Measurements from ENCODE around the gene ZNF865. TPM values are rescaled to one million over a fixed set of nuclear protein-coding genes. Genes with fewer than 3 reads are reported as not detected.

The ZNF865 gene
- total and polyA plus RNA-seq, 2 donors (not counting 3 experiments of a cell fraction or from before 2014, with no cell fraction given) = 4.0 to 10.1 TPM

DNA sequence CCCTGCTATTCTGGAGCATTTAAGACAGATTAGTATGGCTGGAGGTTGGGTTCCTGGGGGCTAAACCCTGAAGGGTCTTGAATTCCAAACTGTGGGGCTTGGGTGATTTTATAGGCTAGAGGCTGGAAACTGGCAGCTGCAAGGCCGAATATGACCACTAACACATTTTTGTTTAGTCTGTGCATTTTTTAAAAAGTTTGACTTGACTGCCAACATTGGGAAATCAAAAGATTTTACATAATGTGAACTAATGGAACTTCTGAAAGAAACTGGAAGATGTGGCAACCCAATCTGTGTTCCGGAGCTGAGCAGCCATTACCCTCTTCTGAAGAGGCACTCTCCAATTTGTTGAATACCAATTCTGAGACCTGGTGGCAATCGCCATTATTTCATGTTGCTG, 13.8 kb downstream of the ZNF865 start:
- TF ChIP-seq, protein P1, sequence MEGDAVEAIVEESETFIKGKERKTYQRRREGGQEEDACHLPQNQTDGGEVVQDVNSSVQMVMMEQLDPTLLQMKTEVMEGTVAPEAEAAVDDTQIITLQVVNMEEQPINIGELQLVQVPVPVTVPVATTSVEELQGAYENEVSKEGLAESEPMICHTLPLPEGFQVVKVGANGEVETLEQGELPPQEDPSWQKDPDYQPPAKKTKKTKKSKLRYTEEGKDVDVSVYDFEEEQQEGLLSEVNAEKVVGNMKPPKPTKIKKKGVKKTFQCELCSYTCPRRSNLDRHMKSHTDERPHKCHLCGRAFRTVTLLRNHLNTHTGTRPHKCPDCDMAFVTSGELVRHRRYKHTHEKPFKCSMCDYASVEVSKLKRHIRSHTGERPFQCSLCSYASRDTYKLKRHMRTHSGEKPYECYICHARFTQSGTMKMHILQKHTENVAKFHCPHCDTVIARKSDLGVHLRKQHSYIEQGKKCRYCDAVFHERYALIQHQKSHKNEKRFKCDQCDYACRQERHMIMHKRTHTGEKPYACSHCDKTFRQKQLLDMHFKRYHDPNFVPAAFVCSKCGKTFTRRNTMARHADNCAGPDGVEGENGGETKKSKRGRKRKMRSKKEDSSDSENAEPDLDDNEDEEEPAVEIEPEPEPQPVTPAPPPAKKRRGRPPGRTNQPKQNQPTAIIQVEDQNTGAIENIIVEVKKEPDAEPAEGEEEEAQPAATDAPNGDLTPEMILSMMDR (IDR thresholded peaks at IDR 0.05; ENCODE audit: extremely low read depth in 1 of 2, insufficient read depth in 1 of 2, low read depth in 1 of 2, low read length in 2 of 2) = no peak
- TF ChIP-seq JUN (IDR thresholded peaks at IDR 0.05; ENCODE audit: borderline replicate concordance, insufficient read depth, insufficient read length, low read depth) (no peak), EZH2 (IDR thresholded peaks at IDR 0.05; ENCODE audit: borderline replicate concordance, low read depth, low read length, severe bottlenecking) (no peak), POLR2AphosphoS5 (IDR thresholded peaks at IDR 0.05; ENCODE audit: insufficient read depth, low read depth, low read length) (no peak), MYC (IDR thresholded peaks at IDR 0.05; ENCODE audit: low read depth, low read length) (no peak), GATA2 (IDR thresholded peaks at IDR 0.05; ENCODE audit: insufficient read depth, insufficient read length, low read depth, low read length) (no peak), POLR2A (IDR thresholded peaks at IDR 0.05; ENCODE audit: low read depth, low read length) (no peak), FOS (IDR thresholded peaks at IDR 0.05; ENCODE audit: borderline replicate concordance, insufficient read depth, low read length) (no peak)
- TF ChIP-seq, protein P2, sequence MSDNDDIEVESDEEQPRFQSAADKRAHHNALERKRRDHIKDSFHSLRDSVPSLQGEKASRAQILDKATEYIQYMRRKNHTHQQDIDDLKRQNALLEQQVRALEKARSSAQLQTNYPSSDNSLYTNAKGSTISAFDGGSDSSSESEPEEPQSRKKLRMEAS (IDR thresholded peaks at IDR 0.05; ENCODE audit: insufficient read depth, insufficient read length) = no peak
- Histone ChIP-seq H3K4me2 (ENCODE audit: insufficient read depth, low read length) (no peak overlapping the region), H3K4me3 (replicated peaks in 1 of 3; ENCODE audit: insufficient read depth in 1 of 3, low read depth in 1 of 3, low read length in 3 of 3) (no peak overlapping the region), H3K4me1 (ENCODE audit: control insufficient read depth, extremely low read depth, insufficient read depth, low read length) (peaks cover 2% of the 10 kb centered on the region), H3K27me3 (ENCODE audit: control insufficient read depth in 2 of 2, insufficient read depth in 2 of 2, low read length in 2 of 2) (no peaks in the 10 kb centered on the region), H4K20me1 (replicated peaks; ENCODE audit: control insufficient read depth, extremely low read depth, insufficient read depth, low read length) (no peaks in the 10 kb centered on the region), H3K27ac (ENCODE audit: insufficient read depth, low read depth, low read length) (no peak overlapping the region), H2AFZ (ENCODE audit: low read depth, low read length) (no peak overlapping the region), H3K9me3 (replicated peaks; ENCODE audit: control insufficient read depth, insufficient read depth, low read length) (no peaks in the 10 kb centered on the region), H3K36me3 (ENCODE audit: control insufficient read depth in 2 of 2, extremely low read depth in 1 of 2, insufficient read depth in 2 of 2, low read length in 2 of 2) (peaks cover 2 to 21% of the 10 kb centered on the region in 2 experiments), H3K9me1 (replicated peaks; ENCODE audit: control insufficient read depth, extremely low read depth, insufficient read depth, low read length) (no peaks in the 10 kb centered on the region), H3K9ac (replicated peaks; ENCODE audit: extremely low read depth, insufficient read depth, low read length) (no peak overlapping the region), H3K79me2 (ENCODE audit: control insufficient read depth, insufficient read depth, low read length) (no peaks in the 10 kb centered on the region)
- FAIRE-seq (no peak), DNase-seq (ENCODE audit: low read depth, low spot score) (no peak)
- ChIA-PET POLR2A (no interaction called here), CTCF (interaction anchor here (1.0 kb wide), 1 partner anchor 13 kb away, joined by 5 read pairs; the partner anchor contains the start of gene ZNF865)
- intact Hi-C loops (cut with micrococcal nuclease) (no loop called here), dilution Hi-C loops (cut with MboI; ENCODE audit: extremely low pct_ligation_motif_present, low sequenced_read_pairs) (no loop called here)
- no TSS peak for BruUV-seq (replicated peaks)
